Measurements from ENCODE around the gene NACC1.

Gene NACC1

GRCh38 chr19:13117772-13118423 is at the start of gene NACC1:
Gene NACC1, plus strand, starts transcription at chr19:13118264. Its CDS starts 16,944 bp downstream, at chr19:13135208.
- peak; percentile 83 to 89 for DNase-seq (ENCODE audit: low read depth in 2 of 2)

GRCh38 chr19:13069415-13070359 is 48.4 kb upstream of the NACC1 start:
- DNase-seq (ENCODE audit: low read depth in 2 of 2): no peak

GRCh38 chr19:13070425-13071140 is 47.5 kb upstream of the NACC1 start:
- DNase-seq (ENCODE audit: low read depth in 2 of 2): no peak

DNA sequence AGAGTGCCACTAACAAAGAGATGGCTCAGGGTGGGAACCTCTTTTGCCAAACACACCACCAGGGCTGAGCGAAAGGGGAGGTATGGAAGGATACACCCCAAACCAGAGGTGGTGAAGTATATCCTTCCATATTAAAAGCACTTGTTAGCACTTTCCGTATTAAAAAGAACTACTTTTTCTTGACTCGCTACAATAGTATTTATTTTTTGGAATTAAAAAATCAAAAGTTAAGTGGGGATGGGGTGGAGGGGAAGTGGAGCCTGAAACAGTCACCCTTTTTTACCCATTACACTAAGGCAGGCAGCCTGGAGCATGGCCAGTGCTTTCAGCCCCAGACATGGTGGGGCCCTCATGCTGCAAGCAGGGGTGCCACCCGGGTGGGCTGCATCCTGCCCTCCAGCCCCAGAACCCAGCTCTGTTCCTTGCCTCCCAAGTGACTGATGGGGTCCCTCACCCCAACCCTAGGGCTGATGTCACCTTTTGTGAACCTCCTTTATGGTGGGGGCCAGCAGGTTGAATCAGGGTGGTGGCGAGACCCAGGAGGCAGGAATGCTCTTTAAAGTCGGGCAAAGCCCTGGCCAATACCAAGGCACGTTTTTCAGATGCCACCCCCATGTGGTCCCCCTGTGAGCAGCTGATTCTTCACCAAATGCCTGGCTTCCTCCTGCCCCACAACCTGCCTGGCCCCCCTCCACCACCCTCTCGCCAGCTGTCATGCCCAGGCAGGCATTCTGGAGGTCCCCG is 46.4 kb upstream of the NACC1 start:
- DNase-seq (ENCODE audit: low read depth in 2 of 2): no peak

GRCh38 chr19:13072188-13072908 is 45.7 kb upstream of the NACC1 start:
- no peak for DNase-seq (ENCODE audit: low read depth in 2 of 2)

DNA sequence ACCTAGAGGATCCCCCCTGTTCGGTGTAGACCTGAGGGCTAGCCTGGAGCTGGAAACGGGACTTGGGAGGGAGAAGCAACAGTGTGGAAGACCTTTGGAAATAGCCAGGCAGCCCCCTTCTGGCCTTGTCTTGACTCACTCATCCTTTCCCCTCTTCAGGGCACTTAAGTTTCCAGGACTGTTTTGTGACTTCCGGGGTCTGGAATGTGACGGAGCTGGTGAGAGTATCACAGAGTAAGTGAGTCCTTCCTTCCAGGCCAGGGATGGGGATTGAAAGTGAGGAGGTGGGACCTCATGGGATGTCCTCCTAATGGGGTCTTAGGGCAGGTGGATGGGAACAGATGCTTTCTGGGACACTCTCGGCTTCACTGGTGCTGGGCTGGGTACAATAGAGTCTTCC is 44.8 kb upstream of the NACC1 start:
- DNase-seq (ENCODE audit: low read depth in 2 of 2): no peak

GRCh38 chr19:13074378-13074777 is 43.7 kb upstream of the NACC1 start:
- DNase-seq (ENCODE audit: low read depth in 2 of 2): no peak

DNA sequence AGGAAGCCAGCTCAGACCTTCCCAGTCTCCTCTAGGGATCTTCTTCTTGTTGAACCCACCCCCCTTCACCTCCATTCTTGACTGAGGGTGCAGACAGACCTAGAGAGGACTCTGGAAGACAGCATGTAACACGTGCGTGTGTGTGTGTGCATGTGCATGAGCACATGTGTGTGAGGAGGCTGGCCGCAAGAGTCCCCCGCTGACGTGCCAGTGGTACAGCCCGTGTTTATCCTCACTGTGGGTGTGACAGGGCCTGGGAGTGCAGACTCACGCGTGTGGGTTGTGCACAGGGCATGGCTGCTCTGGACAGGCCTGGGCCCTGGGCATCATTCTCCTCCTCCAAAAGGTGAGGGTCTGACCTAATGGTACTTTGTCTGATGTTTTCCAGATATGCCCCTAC is 41.7 kb upstream of the NACC1 start:
- DNase-seq (ENCODE audit: low read depth in 2 of 2): no peak

DNA sequence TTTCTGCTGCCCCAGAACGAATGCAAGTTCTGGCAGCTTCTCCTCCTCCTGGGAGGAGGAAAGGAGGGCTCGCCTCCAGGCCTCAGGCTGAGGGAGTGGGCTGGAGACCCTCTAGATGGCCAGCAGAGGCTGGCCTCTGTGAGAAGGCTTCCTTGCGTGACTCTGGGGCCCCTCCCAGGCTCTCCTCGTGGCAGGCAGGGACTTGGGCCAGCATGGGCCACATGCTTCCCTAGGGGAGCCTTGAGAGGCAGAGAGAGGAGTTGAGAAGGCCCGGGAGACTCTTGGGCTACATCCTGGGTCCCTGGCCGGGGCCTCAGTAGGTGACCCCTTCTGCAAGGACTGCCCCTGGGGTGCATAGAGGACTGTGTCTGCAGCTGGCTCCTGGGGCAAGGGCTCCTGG is 41.3 kb upstream of the NACC1 start:
- no peak for DNase-seq (ENCODE audit: low read depth in 2 of 2)

DNA sequence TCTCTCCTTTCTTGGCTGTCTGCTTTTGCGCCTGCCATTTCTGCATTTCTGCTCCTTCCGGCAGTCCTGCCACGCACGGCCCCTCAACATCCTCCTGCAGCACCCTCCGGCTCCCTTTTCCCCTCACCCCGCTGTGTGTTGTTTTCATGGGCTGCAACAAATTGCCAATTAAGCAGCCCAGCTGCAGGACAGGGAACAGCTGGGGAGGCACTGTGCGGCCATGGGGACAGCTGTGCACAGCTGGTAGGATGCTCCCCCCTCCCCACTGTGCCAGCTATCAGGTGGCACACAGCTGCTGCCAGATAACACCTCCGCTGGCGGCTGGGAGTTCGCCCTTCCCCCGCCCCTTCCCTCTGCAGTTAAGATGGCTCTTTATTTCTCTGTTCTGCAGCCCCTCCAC is 40.8 kb upstream of the NACC1 start:
- DNase-seq (ENCODE audit: low read depth in 2 of 2): no peak

DNA sequence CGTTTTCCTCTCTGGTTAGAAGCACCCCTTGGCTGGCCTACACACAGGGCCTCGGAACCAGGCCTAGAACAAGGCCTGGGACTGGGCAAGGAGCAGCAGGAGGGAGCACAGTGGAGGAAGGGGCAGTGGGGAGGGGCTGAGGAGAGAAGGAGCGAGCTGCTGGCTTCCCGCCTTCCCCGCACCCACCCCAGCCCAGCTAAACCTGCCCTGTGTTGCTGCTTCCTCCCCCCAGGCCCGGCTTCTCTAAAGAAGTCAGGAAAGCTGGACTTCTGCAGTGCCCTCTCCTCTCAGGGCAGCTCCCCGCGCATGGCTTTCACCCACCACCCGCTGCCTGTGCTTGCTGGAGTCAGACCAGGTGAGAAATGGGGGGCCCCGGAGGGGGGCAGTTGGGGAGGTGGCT is 39.7 kb upstream of the NACC1 start:
- DNase-seq (ENCODE audit: low read depth in 2 of 2): no peak

- no peak for DNase-seq (ENCODE audit: low read depth in 2 of 2)
Measured at GRCh38 chr19:13078897-13079541, 39.0 kb upstream of the NACC1 start.

- no peak for DNase-seq (ENCODE audit: low read depth in 2 of 2)
Measured at GRCh38 chr19:13079542-13079986, 38.5 kb upstream of the NACC1 start.

DNA sequence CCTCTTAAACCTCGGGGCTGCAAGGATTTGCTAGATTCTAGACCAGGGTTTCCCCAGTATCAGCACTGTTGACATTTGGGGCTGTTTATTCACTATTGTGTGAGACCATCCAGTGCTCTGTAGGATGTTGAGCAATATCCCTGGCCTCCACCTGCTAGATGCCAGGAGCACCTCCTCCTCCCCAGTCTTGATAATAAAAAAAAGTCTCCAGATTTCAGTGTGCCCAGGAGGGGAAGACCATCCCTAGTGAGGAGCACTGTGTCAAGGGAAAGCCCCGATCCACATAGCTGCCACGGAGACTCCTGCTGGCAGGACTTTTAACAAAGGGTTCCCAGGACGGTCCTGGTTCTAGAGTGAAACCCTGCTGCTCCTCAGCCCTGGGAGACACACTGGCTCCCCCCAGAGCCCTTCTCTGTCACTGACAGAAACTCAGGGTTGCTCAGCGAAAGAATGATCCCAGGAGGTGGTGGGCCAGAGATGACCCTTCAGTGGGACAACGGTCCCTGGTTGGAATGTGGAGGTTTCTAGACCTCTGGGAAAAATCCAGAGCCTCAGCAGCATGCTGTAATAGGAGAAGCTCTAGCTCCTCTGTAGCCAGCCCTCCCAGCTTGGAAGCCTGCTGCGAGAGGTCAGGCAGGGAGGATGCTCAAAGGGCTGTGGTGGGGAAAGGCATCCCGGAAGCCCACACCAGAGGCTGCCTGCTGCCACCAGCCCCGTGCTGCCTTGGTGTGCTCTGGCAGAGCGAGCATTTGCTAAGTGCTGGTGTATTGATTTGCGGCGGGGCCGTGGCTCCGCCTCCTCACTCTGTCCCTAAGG is 35.7 kb upstream of the NACC1 start:
- no peak for DNase-seq (ENCODE audit: low read depth in 2 of 2)

DNA sequence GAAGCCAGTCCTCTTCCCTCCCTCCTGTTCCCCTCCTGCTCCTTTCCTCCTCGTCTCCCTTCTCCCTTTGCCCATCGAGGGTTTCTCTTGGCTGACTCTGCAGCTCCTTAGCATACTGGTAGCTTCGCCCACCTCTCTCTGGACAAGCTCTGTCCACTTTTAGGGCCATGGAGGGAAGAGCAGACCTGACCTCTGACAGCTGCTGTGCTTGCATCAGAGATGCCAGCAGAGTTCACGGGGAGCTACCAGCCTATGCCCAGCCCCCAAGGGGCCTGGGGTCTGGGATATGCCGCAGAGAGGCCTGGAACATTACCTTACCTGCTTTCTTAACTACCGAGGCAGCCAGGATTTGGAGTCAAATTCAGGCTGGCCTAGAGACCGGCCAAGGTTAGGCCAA is 35.1 kb upstream of the NACC1 start:
- DNase-seq (ENCODE audit: low read depth in 2 of 2): no peak

- no peak for DNase-seq (ENCODE audit: low read depth in 2 of 2)
Measured at GRCh38 chr19:13083627-13084026, 34.4 kb upstream of the NACC1 start.

GRCh38 chr19:13085666-13086065 is 32.4 kb upstream of the NACC1 start:
- no peak for DNase-seq (ENCODE audit: low read depth in 2 of 2)

DNA sequence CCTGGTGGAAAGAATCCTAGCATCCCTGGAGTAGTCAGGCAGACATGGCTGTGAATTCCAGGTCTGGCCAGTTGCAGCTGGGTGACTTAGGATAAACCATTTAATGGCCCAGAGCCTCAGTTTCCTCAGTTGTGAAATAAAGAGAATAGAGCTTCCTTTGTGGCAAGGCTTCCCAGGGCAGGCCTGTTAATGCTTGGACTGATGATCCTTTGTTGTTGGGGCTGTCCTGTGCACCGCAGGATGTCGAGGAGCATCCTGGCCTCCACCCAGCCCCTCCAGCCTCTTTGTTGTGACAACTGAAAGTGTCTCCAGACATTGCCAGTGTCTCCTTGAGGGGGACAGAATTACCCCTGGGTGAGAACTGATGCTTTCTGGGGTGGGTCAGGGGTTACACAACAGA is 31.7 kb upstream of the NACC1 start:
- DNase-seq (ENCODE audit: low read depth in 2 of 2): no peak

DNA sequence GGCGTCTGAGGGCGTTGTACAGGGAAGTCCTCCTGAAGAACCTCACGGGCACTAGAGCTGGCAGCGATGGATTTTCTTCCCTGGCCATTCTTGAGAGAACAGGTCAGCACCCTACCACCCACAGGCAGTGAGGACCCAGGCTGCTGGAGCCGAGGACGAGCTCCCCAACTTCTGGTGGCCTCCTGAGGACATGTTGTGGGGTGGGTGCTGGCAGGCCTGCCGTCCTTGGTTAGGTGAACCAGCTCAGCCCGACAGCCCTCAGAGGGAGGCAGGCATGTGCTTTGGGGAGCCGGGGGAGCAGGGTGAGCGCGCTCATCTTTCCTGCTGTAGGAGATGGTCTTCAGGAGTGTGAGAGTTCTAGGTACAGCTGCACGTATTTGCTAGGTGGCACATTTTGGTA is 30.8 kb upstream of the NACC1 start:
- no peak for DNase-seq (ENCODE audit: low read depth in 2 of 2)

All from stimulated activated CD4-positive, alpha-beta T cell treated with anti-CD3 and anti-CD28 coated beads, Interleukin-15, amount 100 ng/mL, for 48 hours (primary cell).